Astrocyte (in vitro differentiated cells and primary cell): ENCODE measurements around the gene TMEM273. TPM values are rescaled to one million over a fixed set of nuclear protein-coding genes. Genes with fewer than 3 reads are reported as not detected.

Experiments
- DNase-seq: peaks from one replicate; pipeline ENCODE4 v3.0.0-alpha.2; 2010; ENCODE audit warnings: low read depth
- FAIRE-seq: peaks from 2 replicates; lab custom pipeline; 2011; peaks lifted over from hg19 to GRCh38; lab: Jason Lieb, UNC
- H2AFZ ChIP-seq: 2 replicates; pipeline ENCODE4 v1.6.0; 2012; ENCODE audit warnings: low read depth, low read length, inconsistent platforms
- H3K27ac ChIP-seq: 2 replicates; pipeline ENCODE4 v1.5.1; 2011; ENCODE audit warnings: low read depth, low read length, inconsistent platforms
- H3K27me3 ChIP-seq: 2 replicates; pipeline ENCODE4 v1.6.0; 2011; ENCODE audit warnings: low read length, inconsistent platforms; ENCODE audit not compliant: insufficient read depth
- H3K36me3 ChIP-seq: 2 replicates; pipeline ENCODE4 v1.5.1; 2011; ENCODE audit warnings: low read length, inconsistent platforms; ENCODE audit not compliant: insufficient read depth
- H3K4me1 ChIP-seq: 2 replicates; pipeline ENCODE4 v1.5.1; 2011; ENCODE audit warnings: low read length, inconsistent platforms; ENCODE audit not compliant: insufficient read depth
- H3K4me2 ChIP-seq: 2 replicates; pipeline ENCODE4 v1.6.0; 2012; ENCODE audit warnings: low read length, inconsistent platforms
- H3K4me3 ChIP-seq: 2 replicates; pipeline ENCODE4 v1.5.1; 2011; ENCODE audit warnings: low read depth, mild to moderate bottlenecking, low read length, inconsistent platforms; ENCODE audit not compliant: insufficient read depth
- H3K79me2 ChIP-seq: 2 replicates; pipeline ENCODE4 v1.6.0; 2012; ENCODE audit warnings: mild to moderate bottlenecking, low read length, inconsistent platforms; ENCODE audit not compliant: insufficient read depth
- H3K9ac ChIP-seq: 2 replicates; pipeline ENCODE4 v1.6.0; 2012; ENCODE audit warnings: mild to moderate bottlenecking, low read length, inconsistent platforms
- H3K9me3 ChIP-seq: 2 replicates; pipeline ENCODE4 v1.5.1; 2012; ENCODE audit warnings: low read depth, mild to moderate bottlenecking, low read length, inconsistent platforms; ENCODE audit not compliant: insufficient read depth
- H4K20me1 ChIP-seq: 2 replicates; pipeline ENCODE4 v1.6.0; 2012; ENCODE audit warnings: low read length, inconsistent platforms; ENCODE audit not compliant: insufficient read depth
- H3K27ac Mint-ChIP-seq: one replicate; pipeline ENCODE4 v1.8.0; 2021; ENCODE audit warnings: mild to moderate bottlenecking, mixed read lengths; ENCODE audit not compliant: unreplicated experiment
- H3K27me3 Mint-ChIP-seq: one replicate; pipeline ENCODE4 v1.8.0; 2021; ENCODE audit warnings: low read depth, mixed read lengths; ENCODE audit not compliant: unreplicated experiment
- H3K36me3 Mint-ChIP-seq: one replicate; pipeline ENCODE4 v1.8.0; 2021; ENCODE audit warnings: low read depth, mixed read lengths; ENCODE audit not compliant: unreplicated experiment
- H3K4me1 Mint-ChIP-seq: one replicate; pipeline ENCODE4 v1.8.0; 2021; ENCODE audit warnings: low read depth, mixed read lengths; ENCODE audit not compliant: unreplicated experiment
- H3K4me3 Mint-ChIP-seq: one replicate; pipeline ENCODE4 v1.8.0; 2021; ENCODE audit warnings: mild to moderate bottlenecking, moderate library complexity, mixed read lengths; ENCODE audit not compliant: unreplicated experiment
- H3K9me3 Mint-ChIP-seq: one replicate; pipeline ENCODE4 v1.8.0; 2021; ENCODE audit warnings: mild to moderate bottlenecking, mixed read lengths; ENCODE audit not compliant: unreplicated experiment
- EZH2 ChIP-seq: IDR thresholded peaks from 2 replicates; pipeline ENCODE4 v1.6.1; 2012; ENCODE audit warnings: mild to moderate bottlenecking, low read length, inconsistent platforms; ENCODE audit not compliant: insufficient read depth
- total RNA-seq: library from RNA; stranded (reverse); gene quantifications from 2 replicates; pipeline ENCODE4 v1.2.1, GENCODE V29; 2021
- TF ChIP-seq, protein P1 (sequence below): IDR thresholded peaks from 2 replicates; pipeline ENCODE4 v1.5.1; 2011; ENCODE audit warnings: low read depth, mild to moderate bottlenecking, inconsistent platforms, low read length, moderate library complexity; ENCODE audit not compliant: insufficient read depth

Gene TMEM273
- total RNA-seq, 1 donor from 2014 or later = not detected

- no peak for TF ChIP-seq EZH2
- TF ChIP-seq, protein P1, sequence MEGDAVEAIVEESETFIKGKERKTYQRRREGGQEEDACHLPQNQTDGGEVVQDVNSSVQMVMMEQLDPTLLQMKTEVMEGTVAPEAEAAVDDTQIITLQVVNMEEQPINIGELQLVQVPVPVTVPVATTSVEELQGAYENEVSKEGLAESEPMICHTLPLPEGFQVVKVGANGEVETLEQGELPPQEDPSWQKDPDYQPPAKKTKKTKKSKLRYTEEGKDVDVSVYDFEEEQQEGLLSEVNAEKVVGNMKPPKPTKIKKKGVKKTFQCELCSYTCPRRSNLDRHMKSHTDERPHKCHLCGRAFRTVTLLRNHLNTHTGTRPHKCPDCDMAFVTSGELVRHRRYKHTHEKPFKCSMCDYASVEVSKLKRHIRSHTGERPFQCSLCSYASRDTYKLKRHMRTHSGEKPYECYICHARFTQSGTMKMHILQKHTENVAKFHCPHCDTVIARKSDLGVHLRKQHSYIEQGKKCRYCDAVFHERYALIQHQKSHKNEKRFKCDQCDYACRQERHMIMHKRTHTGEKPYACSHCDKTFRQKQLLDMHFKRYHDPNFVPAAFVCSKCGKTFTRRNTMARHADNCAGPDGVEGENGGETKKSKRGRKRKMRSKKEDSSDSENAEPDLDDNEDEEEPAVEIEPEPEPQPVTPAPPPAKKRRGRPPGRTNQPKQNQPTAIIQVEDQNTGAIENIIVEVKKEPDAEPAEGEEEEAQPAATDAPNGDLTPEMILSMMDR = no peak
- H3K27me3 ChIP-seq = peaks cover 2% of the 10 kb centered on the region
- no peaks in the 10 kb centered on the region for H3K9me3 ChIP-seq
- H3K4me1 Mint-ChIP-seq = no peaks in the 10 kb centered on the region
- H3K4me3 ChIP-seq = no peak overlapping the region
- H3K4me3 Mint-ChIP-seq = no peak overlapping the region
- no peaks in the 10 kb centered on the region for H4K20me1 ChIP-seq
- no peak overlapping the region for H3K27ac ChIP-seq
- H3K4me1 ChIP-seq = no peaks in the 10 kb centered on the region
- H3K9ac ChIP-seq = no peak overlapping the region
- H3K4me2 ChIP-seq = no peak overlapping the region
- no peak for FAIRE-seq
- H3K36me3 ChIP-seq = no peaks in the 10 kb centered on the region
- H3K36me3 Mint-ChIP-seq = no peaks in the 10 kb centered on the region
- H2AFZ ChIP-seq = no peak overlapping the region
- H3K27me3 Mint-ChIP-seq = peaks cover 9% of the 10 kb centered on the region
- no peak for DNase-seq
- H3K9me3 Mint-ChIP-seq = peaks cover 2% of the 10 kb centered on the region
- no peak overlapping the region for H3K27ac Mint-ChIP-seq
- H3K79me2 ChIP-seq = no peaks in the 10 kb centered on the region
Observed at GRCh38 chr10:49194212-49194920, 6.2 kb upstream of the TMEM273 start.

- Mint-ChIP-seq H3K27me3 (peaks cover 28% of the 10 kb centered on the region), H3K4me1 (no peaks in the 10 kb centered on the region), H3K9me3 (peaks cover 2% of the 10 kb centered on the region), H3K27ac (no peak overlapping the region), H3K36me3 (no peaks in the 10 kb centered on the region), H3K4me3 (no peak overlapping the region)
- H3K27me3 ChIP-seq = peaks cover 7% of the 10 kb centered on the region
- no peak for FAIRE-seq
- no peak for DNase-seq
- no peak for TF ChIP-seq EZH2
- TF ChIP-seq, protein P1 = no peak
- no peak overlapping the region for H3K9ac ChIP-seq
- H2AFZ ChIP-seq = no peak overlapping the region
- H3K4me1 ChIP-seq = no peaks in the 10 kb centered on the region
- H3K27ac ChIP-seq = no peak overlapping the region
- H3K4me3 ChIP-seq = no peak overlapping the region
- H3K9me3 ChIP-seq = no peaks in the 10 kb centered on the region
- no peak overlapping the region for H3K4me2 ChIP-seq
- no peaks in the 10 kb centered on the region for H3K79me2 ChIP-seq
- H4K20me1 ChIP-seq = no peaks in the 10 kb centered on the region
- no peaks in the 10 kb centered on the region for H3K36me3 ChIP-seq
Observed at GRCh38 chr10:49191349-49191748, 3.2 kb upstream of the TMEM273 start.

- Histone ChIP-seq H4K20me1 (no peaks in the 10 kb centered on the region), H3K36me3 (no peaks in the 10 kb centered on the region), H3K79me2 (no peaks in the 10 kb centered on the region), H3K27ac (no peak overlapping the region), H3K4me2 (no peak overlapping the region), H3K27me3 (peaks cover 7% of the 10 kb centered on the region), H3K9ac (no peak overlapping the region), H3K4me3 (no peak overlapping the region), H2AFZ (no peak overlapping the region), H3K4me1 (no peaks in the 10 kb centered on the region), H3K9me3 (no peaks in the 10 kb centered on the region)
- DNase-seq = no peak
- no peak overlapping the region for H3K4me3 Mint-ChIP-seq
- H3K27me3 Mint-ChIP-seq = peaks cover 28% of the 10 kb centered on the region
- H3K27ac Mint-ChIP-seq = no peak overlapping the region
- no peak for FAIRE-seq
- H3K36me3 Mint-ChIP-seq = no peaks in the 10 kb centered on the region
- no peaks in the 10 kb centered on the region for H3K4me1 Mint-ChIP-seq
- TF ChIP-seq, protein P1 = no peak
- no peak for TF ChIP-seq EZH2
- no peaks in the 10 kb centered on the region for H3K9me3 Mint-ChIP-seq
Observed at GRCh38 chr10:49189422-49189821, 1.2 kb upstream of the TMEM273 start.
